SK-N-DZ (cell line): ENCODE results near the gene FOS.
A peak's percentile ranks its signal among the peaks of the same experiment; 100 is the strongest.

Source experiments
- DNase-seq: peaks from one replicate; pipeline ENCODE4 v3.0.0-alpha.2; 2015; ENCODE audit warnings: low spot score

The FOS gene

GRCh38 chr14:75249958-75250336 is 28.7 kb upstream of the FOS start:
- DNase-seq = no peak

- DNase-seq = no peak
Measured at GRCh38 chr14:75250800-75251199, 27.8 kb upstream of the FOS start.

GRCh38 chr14:75252254-75252837 is 26.3 kb upstream of the FOS start:
- DNase-seq = no peak

- no peak for DNase-seq
Measured at GRCh38 chr14:75254381-75254822, 24.2 kb upstream of the FOS start.

GRCh38 chr14:75254901-75255584 is 23.6 kb upstream of the FOS start:
- DNase-seq = no peak

GRCh38 chr14:75258079-75258802 is 20.4 kb upstream of the FOS start:
- DNase-seq = no peak

- peak; percentile 98 for DNase-seq
Measured at GRCh38 chr14:75258803-75259509, 19.7 kb upstream of the FOS start.

GRCh38 chr14:75259510-75259855 is 19.1 kb upstream of the FOS start:
- DNase-seq = no peak

- no peak for DNase-seq
Measured at GRCh38 chr14:75260025-75260763, 18.4 kb upstream of the FOS start.

GRCh38 chr14:75261820-75262219 is 16.8 kb upstream of the FOS start:
- DNase-seq = no peak

- no peak for DNase-seq
Measured at GRCh38 chr14:75262641-75263040, 16.0 kb upstream of the FOS start.

- DNase-seq = no peak
Measured at GRCh38 chr14:75264036-75264435, 14.6 kb upstream of the FOS start.

- DNase-seq = no peak
Measured at GRCh38 chr14:75267141-75267721, 11.4 kb upstream of the FOS start.

GRCh38 chr14:75268633-75269550 is 9.7 kb upstream of the FOS start:
- no peak for DNase-seq

- no peak for DNase-seq
Measured at GRCh38 chr14:75271514-75271913, 7.1 kb upstream of the FOS start.

GRCh38 chr14:75273272-75274049 is 5.2 kb upstream of the FOS start:
- no peak for DNase-seq

- no peak for DNase-seq
Measured at GRCh38 chr14:75274050-75274898, 4.4 kb upstream of the FOS start.

- DNase-seq = no peak
Measured at GRCh38 chr14:75274899-75275569, 3.6 kb upstream of the FOS start.
